Measurements from ENCODE around the gene SHTN1.
A peak's percentile ranks its signal among the peaks of the same experiment; 100 is the strongest.

Gene SHTN1

GRCh38 chr10:116998172-116998571 lies 6.8 kb downstream of the SHTN1 start:
- H3K9ac ChIP-seq (ENCODE audit: low read length), result no peak overlapping the region
- no peak overlapping the region for H3K4me2 ChIP-seq (ENCODE audit: low read length)
- H3K14ac ChIP-seq (ENCODE audit: low read length), result no peak overlapping the region
- H3K4ac ChIP-seq (ENCODE audit: low read depth, low read length), result no peak overlapping the region
- H3K4me3 ChIP-seq (ENCODE audit: low read depth, low read length), result no peak overlapping the region
- no peak overlapping the region for H3K27ac ChIP-seq (ENCODE audit: low read depth, low read length)
- H3K27me3 ChIP-seq (ENCODE audit: insufficient read depth, low read length), result no peaks in the 10 kb centered on the region
- peaks cover 2% of the 10 kb centered on the region for H3K79me2 ChIP-seq (ENCODE audit: control insufficient read depth, insufficient read depth, low read length, poor library complexity)
- H3K18ac ChIP-seq (ENCODE audit: low read length), result no peak overlapping the region
- DNase-seq, result no peak
- H2AK5ac ChIP-seq (ENCODE audit: low read length), result no peak overlapping the region
- no CpG with 5 or more reads among the region's 4 CpGs for WGBS (ENCODE audit: extremely low coverage, insufficient coverage, insufficient read length)
- H3K79me1 ChIP-seq (ENCODE audit: low read length), result no peaks in the 10 kb centered on the region
- H4K91ac ChIP-seq (ENCODE audit: low read depth, low read length), result no peak overlapping the region
- H2BK12ac ChIP-seq (ENCODE audit: low read length), result no peak overlapping the region
- no peaks in the 10 kb centered on the region for H3K9me3 ChIP-seq (ENCODE audit: insufficient read depth, low read depth, low read length)
- H3K4me1 ChIP-seq (ENCODE audit: control insufficient read depth in 1 of 2, insufficient read depth in 2 of 2, low read length in 2 of 2), result peaks cover 0 to 4% of the 10 kb centered on the region in 2 experiments
- no peak overlapping the region for H4K8ac ChIP-seq (ENCODE audit: low read depth, low read length)
- no peak overlapping the region for H2BK5ac ChIP-seq (ENCODE audit: low read depth, low read length, poor library complexity)
- no peak overlapping the region for H3K23ac ChIP-seq (ENCODE audit: low read length)
- no peak overlapping the region for H2AFZ ChIP-seq (ENCODE audit: insufficient read depth, low read length, poor library complexity)
- H4K12ac ChIP-seq (ENCODE audit: low read depth, low read length), result no peak overlapping the region
- H2BK120ac ChIP-seq (ENCODE audit: insufficient read depth, low read length, poor library complexity), result no peak overlapping the region
- H3K36me3 ChIP-seq (ENCODE audit: control insufficient read depth in 1 of 2, insufficient read depth in 2 of 2, low read length in 2 of 2), result no peaks in the 10 kb centered on the region

GRCh38 chr10:116997015-116997414 lies 8.0 kb downstream of the SHTN1 start:
- no peak overlapping the region for H2BK5ac ChIP-seq (ENCODE audit: low read depth, low read length, poor library complexity)
- H4K12ac ChIP-seq (ENCODE audit: low read depth, low read length), result no peak overlapping the region
- no peaks in the 10 kb centered on the region for H3K79me1 ChIP-seq (ENCODE audit: low read length)
- whole genome bisulfite sequencing (ENCODE audit: extremely low coverage, insufficient coverage, insufficient read length), result no CpG with 5 or more reads among the region's 2 CpGs
- no peak overlapping the region for H4K8ac ChIP-seq (ENCODE audit: low read depth, low read length)
- no peak overlapping the region for H3K14ac ChIP-seq (ENCODE audit: low read length)
- H3K4me3 ChIP-seq (ENCODE audit: low read depth, low read length), result no peak overlapping the region
- H3K9ac ChIP-seq (ENCODE audit: low read length), result no peak overlapping the region
- peaks cover 2% of the 10 kb centered on the region for H3K79me2 ChIP-seq (ENCODE audit: control insufficient read depth, insufficient read depth, low read length, poor library complexity)
- no peak overlapping the region for H3K27ac ChIP-seq (ENCODE audit: low read depth, low read length)
- no peak overlapping the region for H2BK12ac ChIP-seq (ENCODE audit: low read length)
- no peak overlapping the region for H3K23ac ChIP-seq (ENCODE audit: low read length)
- no peak for DNase-seq
- H4K91ac ChIP-seq (ENCODE audit: low read depth, low read length), result no peak overlapping the region
- peaks cover 0 to 4% of the 10 kb centered on the region in 2 experiments for H3K4me1 ChIP-seq (ENCODE audit: control insufficient read depth in 1 of 2, insufficient read depth in 2 of 2, low read length in 2 of 2)
- H2BK120ac ChIP-seq (ENCODE audit: insufficient read depth, low read length, poor library complexity), result no peak overlapping the region
- H3K9me3 ChIP-seq (ENCODE audit: insufficient read depth, low read depth, low read length), result no peaks in the 10 kb centered on the region
- H3K36me3 ChIP-seq (ENCODE audit: control insufficient read depth in 1 of 2, insufficient read depth in 2 of 2, low read length in 2 of 2), result no peaks in the 10 kb centered on the region
- no peak overlapping the region for H3K4ac ChIP-seq (ENCODE audit: low read depth, low read length)
- H2AFZ ChIP-seq (ENCODE audit: insufficient read depth, low read length, poor library complexity), result no peak overlapping the region
- no peaks in the 10 kb centered on the region for H3K27me3 ChIP-seq (ENCODE audit: insufficient read depth, low read length)
- no peak overlapping the region for H2AK5ac ChIP-seq (ENCODE audit: low read length)
- no peak overlapping the region for H3K4me2 ChIP-seq (ENCODE audit: low read length)
- no peak overlapping the region for H3K18ac ChIP-seq (ENCODE audit: low read length)

GRCh38 chr10:116995648-116996047 lies 9.3 kb downstream of the SHTN1 start:
- Histone ChIP-seq H3K36me3 (ENCODE audit: control insufficient read depth in 1 of 2, insufficient read depth in 2 of 2, low read length in 2 of 2) (no peaks in the 10 kb centered on the region), H3K4me1 (ENCODE audit: control insufficient read depth in 1 of 2, insufficient read depth in 2 of 2, low read length in 2 of 2) (peaks cover 0 to 7% of the 10 kb centered on the region in 2 experiments), H4K91ac (ENCODE audit: low read depth, low read length) (no peak overlapping the region), H3K14ac (ENCODE audit: low read length) (no peak overlapping the region), H3K9me3 (ENCODE audit: insufficient read depth, low read depth, low read length) (no peaks in the 10 kb centered on the region), H3K4ac (ENCODE audit: low read depth, low read length) (no peak overlapping the region), H4K12ac (ENCODE audit: low read depth, low read length) (no peak overlapping the region), H2AFZ (ENCODE audit: insufficient read depth, low read length, poor library complexity) (no peak overlapping the region), H2BK5ac (ENCODE audit: low read depth, low read length, poor library complexity) (no peak overlapping the region), H3K27ac (ENCODE audit: low read depth, low read length) (no peak overlapping the region), H3K4me2 (ENCODE audit: low read length) (no peak overlapping the region), H3K79me1 (ENCODE audit: low read length) (no peaks in the 10 kb centered on the region), H2BK12ac (ENCODE audit: low read length) (no peak overlapping the region), H2AK5ac (ENCODE audit: low read length) (no peak overlapping the region), H3K18ac (ENCODE audit: low read length) (no peak overlapping the region), H2BK120ac (ENCODE audit: insufficient read depth, low read length, poor library complexity) (no peak overlapping the region), H3K27me3 (ENCODE audit: insufficient read depth, low read length) (no peaks in the 10 kb centered on the region), H3K23ac (ENCODE audit: low read length) (no peak overlapping the region), H3K79me2 (ENCODE audit: control insufficient read depth, insufficient read depth, low read length, poor library complexity) (peaks cover 2% of the 10 kb centered on the region), H3K9ac (ENCODE audit: low read length) (no peak overlapping the region), H3K4me3 (ENCODE audit: low read depth, low read length) (no peak overlapping the region), H4K8ac (ENCODE audit: low read depth, low read length) (no peak overlapping the region)
- WGBS (ENCODE audit: extremely low coverage, insufficient coverage, insufficient read length), result no CpG with 5 or more reads among the region's 3 CpGs
- DNase-seq, result peak in 1 of 2 donors; percentile 45

DNA sequence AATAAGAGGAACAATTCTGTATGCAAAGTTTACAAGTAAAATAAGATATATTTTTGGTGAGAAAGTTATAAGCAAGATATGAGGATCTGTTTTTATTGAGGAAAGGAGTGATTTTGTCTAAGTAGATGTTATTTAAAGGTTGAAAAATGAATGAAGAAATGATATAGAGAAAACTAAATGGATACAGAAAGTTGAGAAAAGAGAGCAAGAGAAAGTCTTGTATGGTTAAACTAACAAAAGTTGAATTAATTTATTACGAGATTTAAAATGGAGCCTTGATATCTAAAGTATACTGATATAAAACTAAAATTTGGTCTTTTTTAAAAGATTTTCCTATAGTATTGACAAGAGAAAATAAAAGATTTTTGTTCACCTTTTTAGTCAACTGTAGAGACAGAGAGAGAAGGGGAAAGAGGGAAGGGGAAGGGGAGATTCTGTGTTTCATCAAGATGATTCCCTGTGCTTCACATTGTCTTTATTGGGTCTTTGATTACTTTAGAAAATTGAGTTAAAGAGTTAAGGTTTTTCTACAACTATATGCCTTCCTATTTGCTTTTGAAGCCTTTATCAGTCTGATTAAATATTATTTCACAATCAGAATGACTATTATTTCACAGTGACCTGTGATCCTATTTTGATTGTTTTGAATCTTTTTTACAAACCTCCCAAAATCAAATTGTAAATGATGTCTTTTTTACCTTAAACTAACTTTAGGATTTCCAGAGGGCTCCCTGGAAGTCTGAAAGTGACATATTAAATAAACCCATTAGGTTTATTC lies 10.7 kb downstream of the SHTN1 start:
- H3K79me2 ChIP-seq (ENCODE audit: control insufficient read depth, insufficient read depth, low read length, poor library complexity), result peaks cover 2% of the 10 kb centered on the region
- no peak overlapping the region for H2BK120ac ChIP-seq (ENCODE audit: insufficient read depth, low read length, poor library complexity)
- H3K27ac ChIP-seq (ENCODE audit: low read depth, low read length), result no peak overlapping the region
- WGBS (ENCODE audit: extremely low coverage, insufficient coverage, insufficient read length), result no CpG with 5 or more reads among the region's 1 CpG
- H4K12ac ChIP-seq (ENCODE audit: low read depth, low read length), result no peak overlapping the region
- H2AK5ac ChIP-seq (ENCODE audit: low read length), result no peak overlapping the region
- H3K36me3 ChIP-seq (ENCODE audit: control insufficient read depth in 1 of 2, insufficient read depth in 2 of 2, low read length in 2 of 2), result no peaks in the 10 kb centered on the region
- DNase-seq, result no peak
- no peak overlapping the region for H3K23ac ChIP-seq (ENCODE audit: low read length)
- no peak overlapping the region for H3K4ac ChIP-seq (ENCODE audit: low read depth, low read length)
- no peak overlapping the region for H2BK5ac ChIP-seq (ENCODE audit: low read depth, low read length, poor library complexity)
- H3K4me2 ChIP-seq (ENCODE audit: low read length), result no peak overlapping the region
- H3K9ac ChIP-seq (ENCODE audit: low read length), result no peak overlapping the region
- H3K27me3 ChIP-seq (ENCODE audit: insufficient read depth, low read length), result no peaks in the 10 kb centered on the region
- no peak overlapping the region for H4K91ac ChIP-seq (ENCODE audit: low read depth, low read length)
- H3K14ac ChIP-seq (ENCODE audit: low read length), result no peak overlapping the region
- no peaks in the 10 kb centered on the region for H3K79me1 ChIP-seq (ENCODE audit: low read length)
- H4K8ac ChIP-seq (ENCODE audit: low read depth, low read length), result no peak overlapping the region
- H3K18ac ChIP-seq (ENCODE audit: low read length), result no peak overlapping the region
- H3K9me3 ChIP-seq (ENCODE audit: insufficient read depth, low read depth, low read length), result no peaks in the 10 kb centered on the region
- no peak overlapping the region for H3K4me3 ChIP-seq (ENCODE audit: low read depth, low read length)
- no peak overlapping the region for H2BK12ac ChIP-seq (ENCODE audit: low read length)
- H3K4me1 ChIP-seq (ENCODE audit: control insufficient read depth in 1 of 2, insufficient read depth in 2 of 2, low read length in 2 of 2), result peaks cover 2 to 13% of the 10 kb centered on the region in 2 experiments
- no peak overlapping the region for H2AFZ ChIP-seq (ENCODE audit: insufficient read depth, low read length, poor library complexity)
